ENCODE data around the gene CBX7.

- TF ChIP-seq YY1 (IDR thresholded peaks at IDR 0.05; ENCODE audit: low read depth) (no peak), CEBPB (IDR thresholded peaks at IDR 0.05) (no peak), REST (IDR thresholded peaks at IDR 0.05; ENCODE audit: low read depth) (no peak), TAF1 (IDR thresholded peaks at IDR 0.05; ENCODE audit: low read depth) (no peak), EP300 (IDR thresholded peaks at IDR 0.05; ENCODE audit: borderline replicate concordance) (no peak), CREB1 (IDR thresholded peaks at IDR 0.05; ENCODE audit: low read depth) (no peak), RAD21 (IDR thresholded peaks at IDR 0.05; ENCODE audit: low read depth) (no peak)
These were observed 36.3 kb upstream of the CBX7 start for GRCh38 chr22:39188809-39189208.

Data from Ishikawa (cell line).